ENCODE measurements around the gene RTF2. TPM values are rescaled to one million over a fixed set of nuclear protein-coding genes. Genes with fewer than 3 reads are reported as not detected.

RTF2 gene, protein sequence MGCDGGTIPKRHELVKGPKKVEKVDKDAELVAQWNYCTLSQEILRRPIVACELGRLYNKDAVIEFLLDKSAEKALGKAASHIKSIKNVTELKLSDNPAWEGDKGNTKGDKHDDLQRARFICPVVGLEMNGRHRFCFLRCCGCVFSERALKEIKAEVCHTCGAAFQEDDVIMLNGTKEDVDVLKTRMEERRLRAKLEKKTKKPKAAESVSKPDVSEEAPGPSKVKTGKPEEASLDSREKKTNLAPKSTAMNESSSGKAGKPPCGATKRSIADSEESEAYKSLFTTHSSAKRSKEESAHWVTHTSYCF
- total RNA-seq = 86.3 and 100 TPM in 2 replicates
- polyA plus RNA-seq = 107 and 117 TPM in 2 replicates
- 118 and 145 TPM in 2 replicates for polyA plus RNA-seq (2012)
- polyA minus RNA-seq (ENCODE audit: low replicate concordance) = 50.0 and 80.3 TPM in 2 replicates

DNA sequence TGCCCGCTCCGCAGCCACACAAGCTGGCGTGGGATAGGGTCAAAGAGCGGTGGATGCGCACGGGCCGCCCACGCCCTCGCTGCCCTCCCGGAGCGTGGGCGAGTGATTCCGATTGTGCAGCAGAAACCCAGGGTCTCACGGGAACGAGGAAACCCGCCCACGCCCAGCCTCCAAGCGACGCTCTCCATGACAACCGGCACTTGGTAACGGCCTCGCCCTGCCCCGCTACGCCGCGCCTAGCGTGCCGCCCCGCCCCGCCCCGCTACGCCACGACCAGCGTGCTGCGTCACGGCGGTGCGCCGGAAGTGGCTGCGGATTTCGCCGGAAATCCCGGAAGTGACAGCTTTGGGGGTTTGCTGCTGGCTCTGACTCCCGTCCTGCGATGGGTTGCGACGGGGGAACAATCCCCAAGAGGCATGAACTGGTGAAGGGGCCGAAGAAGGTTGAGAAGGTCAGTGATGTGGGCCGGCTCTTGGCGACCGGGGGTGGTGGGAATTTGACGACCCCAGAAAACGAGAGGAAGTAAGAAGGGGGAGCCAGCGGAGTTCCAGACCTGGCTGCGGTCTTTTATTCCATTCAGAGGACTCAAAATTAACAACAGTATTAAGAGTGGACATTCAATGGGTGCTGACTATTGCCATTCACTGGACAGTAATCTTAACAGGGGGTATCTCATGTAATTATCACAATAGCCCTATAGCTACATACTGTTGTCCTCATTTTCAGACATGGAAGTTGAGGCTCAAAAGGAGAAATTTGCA is at the start of gene RTF2:
Gene RTF2, plus strand, starts transcription at position 312 of the 761 bp plus-strand sequence. Its CDS starts 71 bp downstream, at position 383.
- DNase-seq (ENCODE audit: low read depth in 2 of 2) = peak; percentile 93 to 95
- H3K27me3 ChIP-seq (ENCODE audit: control insufficient read depth, insufficient read depth, low read length) = no peaks in the 10 kb centered on the region
- H2AFZ ChIP-seq (ENCODE audit: low read length) = peak within 1 kb of the TSS; percentile 66
- peak within 1 kb of the TSS; percentile 97 for H3K4me2 ChIP-seq (ENCODE audit: extremely low read depth, insufficient read depth, low read length)
- no peak for TF ChIP-seq EZH2 (IDR thresholded peaks at IDR 0.05; ENCODE audit: low read length, missing control alignments)
- TF ChIP-seq, protein P1, sequence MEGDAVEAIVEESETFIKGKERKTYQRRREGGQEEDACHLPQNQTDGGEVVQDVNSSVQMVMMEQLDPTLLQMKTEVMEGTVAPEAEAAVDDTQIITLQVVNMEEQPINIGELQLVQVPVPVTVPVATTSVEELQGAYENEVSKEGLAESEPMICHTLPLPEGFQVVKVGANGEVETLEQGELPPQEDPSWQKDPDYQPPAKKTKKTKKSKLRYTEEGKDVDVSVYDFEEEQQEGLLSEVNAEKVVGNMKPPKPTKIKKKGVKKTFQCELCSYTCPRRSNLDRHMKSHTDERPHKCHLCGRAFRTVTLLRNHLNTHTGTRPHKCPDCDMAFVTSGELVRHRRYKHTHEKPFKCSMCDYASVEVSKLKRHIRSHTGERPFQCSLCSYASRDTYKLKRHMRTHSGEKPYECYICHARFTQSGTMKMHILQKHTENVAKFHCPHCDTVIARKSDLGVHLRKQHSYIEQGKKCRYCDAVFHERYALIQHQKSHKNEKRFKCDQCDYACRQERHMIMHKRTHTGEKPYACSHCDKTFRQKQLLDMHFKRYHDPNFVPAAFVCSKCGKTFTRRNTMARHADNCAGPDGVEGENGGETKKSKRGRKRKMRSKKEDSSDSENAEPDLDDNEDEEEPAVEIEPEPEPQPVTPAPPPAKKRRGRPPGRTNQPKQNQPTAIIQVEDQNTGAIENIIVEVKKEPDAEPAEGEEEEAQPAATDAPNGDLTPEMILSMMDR (conservative IDR thresholded peaks at IDR 0.05 in 1 of 2, IDR thresholded peaks at IDR 0.05 in 1 of 2; ENCODE audit: low read depth in 1 of 2, low read length in 2 of 2) = no peak
- H3K27ac ChIP-seq (ENCODE audit: insufficient read depth, low read length) = peak within 1 kb of the TSS; percentile 97
- no peaks in the 10 kb centered on the region for H4K20me1 ChIP-seq (ENCODE audit: control insufficient read depth, extremely low read depth, insufficient read depth, low read length)
- peak within 1 kb of the TSS; percentile 65 to 100 (median 95) for H3K4me3 ChIP-seq (replicated peaks in 1 of 4; ENCODE audit: control extremely low read depth in 1 of 4, insufficient read depth in 1 of 4, low read depth in 3 of 4, low read length in 4 of 4)
- peaks cover 2% of the 10 kb centered on the region for H3K36me3 ChIP-seq (ENCODE audit: control insufficient read depth, insufficient read depth, low read length)
- no peaks in the 10 kb centered on the region for H3K9me3 ChIP-seq (ENCODE audit: control insufficient read depth, insufficient read depth, low read depth, low read length)
- peaks cover 8% of the 10 kb centered on the region for H3K4me1 ChIP-seq (ENCODE audit: control insufficient read depth, extremely low read depth, insufficient read depth, low read length)
- peak within 1 kb of the TSS; percentile 85 for H3K9ac ChIP-seq (ENCODE audit: insufficient read depth, low read length)
- peaks cover 33% of the 10 kb centered on the region for H3K79me2 ChIP-seq (ENCODE audit: control insufficient read depth, insufficient read depth, low read length)

DNA sequence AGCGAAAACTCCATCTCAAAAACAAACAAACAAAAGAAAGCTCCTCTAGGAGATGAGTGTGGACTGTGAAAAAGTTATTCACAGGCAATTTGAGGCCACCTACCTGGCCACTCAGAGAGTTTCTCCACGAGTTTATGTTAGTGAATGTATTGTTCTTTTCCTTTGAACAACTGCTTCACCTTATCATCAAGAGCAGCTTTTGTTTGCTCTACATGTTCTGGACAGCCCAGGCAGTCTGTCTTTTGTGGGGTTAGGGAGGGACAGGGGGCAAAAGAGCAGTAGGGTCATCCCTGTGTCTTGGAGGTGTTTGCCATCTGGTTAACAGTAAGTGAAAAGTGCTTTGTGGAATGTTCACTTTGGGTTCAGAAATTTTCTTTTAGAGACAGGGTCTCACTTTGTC is 48.4 kb upstream of the RTF2 start:
- TF ChIP-seq EZH2 (IDR thresholded peaks at IDR 0.05; ENCODE audit: low read length, missing control alignments) = no peak
- TF ChIP-seq, protein P1 (conservative IDR thresholded peaks at IDR 0.05 in 1 of 2, IDR thresholded peaks at IDR 0.05 in 1 of 2; ENCODE audit: low read depth in 1 of 2, low read length in 2 of 2) = no peak
- Histone ChIP-seq H3K36me3 (ENCODE audit: control insufficient read depth, insufficient read depth, low read length) (peaks cover 2% of the 10 kb centered on the region), H2AFZ (ENCODE audit: low read length) (no peak overlapping the region), H3K9ac (ENCODE audit: insufficient read depth, low read length) (no peak overlapping the region), H3K27ac (ENCODE audit: insufficient read depth, low read length) (no peak overlapping the region), H3K4me1 (ENCODE audit: control insufficient read depth, extremely low read depth, insufficient read depth, low read length) (peaks cover 38% of the 10 kb centered on the region), H3K27me3 (ENCODE audit: control insufficient read depth, insufficient read depth, low read length) (no peaks in the 10 kb centered on the region), H3K4me3 (replicated peaks in 1 of 4; ENCODE audit: control extremely low read depth in 1 of 4, insufficient read depth in 1 of 4, low read depth in 3 of 4, low read length in 4 of 4) (no peak overlapping the region), H3K4me2 (ENCODE audit: extremely low read depth, insufficient read depth, low read length) (no peak overlapping the region), H3K9me3 (ENCODE audit: control insufficient read depth, insufficient read depth, low read depth, low read length) (no peaks in the 10 kb centered on the region), H4K20me1 (ENCODE audit: control insufficient read depth, extremely low read depth, insufficient read depth, low read length) (no peaks in the 10 kb centered on the region), H3K79me2 (ENCODE audit: control insufficient read depth, insufficient read depth, low read length) (peaks cover 58% of the 10 kb centered on the region)
- DNase-seq (ENCODE audit: low read depth in 2 of 2) = no peak
